WTC11 (cell line): ENCODE results near the gene P3H2.

ENCODE experiments used
- ATF3 ChIP-seq: sonication (generic); formaldehyde crosslinking; conservative IDR thresholded peaks from 2 replicates; pipeline ENCODE4 v1.8.1; 2022; ENCODE audit warnings: mild to moderate bottlenecking, missing genetic modification reagents
- CREM ChIP-seq: sonication (generic); formaldehyde crosslinking; IDR thresholded peaks from 2 replicates; pipeline ENCODE4 v1.8.1; 2022; ENCODE audit warnings: mild to moderate bottlenecking, missing genetic modification reagents, moderate library complexity
- CTCF ChIP-seq: fragments of 200-600 bp; IDR thresholded peaks from 2 replicates; pipeline ENCODE4 v1.8.0; 2022; ENCODE audit warnings: antibody characterized with exemption
- FOXP4 ChIP-seq: sonication (generic); formaldehyde crosslinking; IDR thresholded peaks from 2 replicates; pipeline ENCODE4 v1.8.0; 2022; ENCODE audit warnings: mild to moderate bottlenecking, missing genetic modification reagents
- NR2C2 ChIP-seq: sonication (generic); formaldehyde crosslinking; IDR thresholded peaks from 2 replicates; pipeline ENCODE4 v1.8.0; 2022; ENCODE audit warnings: mild to moderate bottlenecking, missing genetic modification reagents
- USF2 ChIP-seq: sonication (generic); formaldehyde crosslinking; IDR thresholded peaks from 2 replicates; pipeline ENCODE4 v1.8.1; 2023; ENCODE audit warnings: mild to moderate bottlenecking, missing genetic modification reagents, moderate library complexity

- TF ChIP-seq CTCF: no peak
- TF ChIP-seq USF2 (CRISPR knock-in tag): no peak
- no peak for TF ChIP-seq FOXP4
- TF ChIP-seq ATF3: no peak
- TF ChIP-seq CREM (CRISPR knock-in tag): no peak
- TF ChIP-seq NR2C2 (CRISPR knock-in tag): no peak
Measured at GRCh38 chr3:190041333-190042041, 79.2 kb downstream of the P3H2 start.
